ENCODE measurements around the gene C9orf43.
"Not testable (repeated sequence)": the region's sequence is repeated elsewhere in the genome, so short reads cannot be mapped to it uniquely, and the experiment has no call there.

Gene C9orf43

GRCh38 chr9:113369855-113370140 is 40.7 kb upstream of the C9orf43 start:
- Histone ChIP-seq H3K4me2 (no peak overlapping the region), H4K20me1 (peaks cover 0 to 14% (median 0%) of the 10 kb centered on the region in 11 experiments; a peak in 4 of 22 replicates), H3K9me3 (replicated peaks in 1 of 11) (no peaks in the 10 kb centered on the region), H3K27me3 (no peaks in the 10 kb centered on the region), H3K9ac (no peak overlapping the region), H3K4me1 (peaks cover 0 to 13% (median 0%) of the 10 kb centered on the region in 10 experiments; a peak in 6 of 20 replicates), H3K27ac (no peak overlapping the region), H3K36me3 (peaks cover 19 to 35% (median 22%) of the 10 kb centered on the region in 11 experiments), H3K4me3 (no peak overlapping the region)
- TF ChIP-seq Cebpa-rat (IDR thresholded peaks at IDR 0.05): no peak

- H3K27ac ChIP-seq: no peak overlapping the region
- no peak for TF ChIP-seq Cebpa-rat (IDR thresholded peaks at IDR 0.05)
- H4K20me1 ChIP-seq: peaks cover 0 to 21% (median 0%) of the 10 kb centered on the region in 11 experiments; a peak in 6 of 22 replicates
Measured at GRCh38 chr9:113370806-113371325, 39.7 kb upstream of the C9orf43 start.

GRCh38 chr9:113372059-113372458 is 38.5 kb upstream of the C9orf43 start:
- H3K4me2 ChIP-seq: no peak overlapping the region
- H3K36me3 ChIP-seq: peaks cover 22 to 42% (median 29%) of the 10 kb centered on the region in 11 experiments
- H4K20me1 ChIP-seq: peaks cover 0 to 21% (median 0%) of the 10 kb centered on the region in 11 experiments; a peak in 6 of 22 replicates
- no peaks in the 10 kb centered on the region for H3K9me3 ChIP-seq (replicated peaks in 1 of 11)
- H3K4me3 ChIP-seq: no peak overlapping the region
- no peaks in the 10 kb centered on the region for H3K27me3 ChIP-seq
- no peak overlapping the region for H3K9ac ChIP-seq
- TF ChIP-seq Cebpa-rat (IDR thresholded peaks at IDR 0.05): no peak
- H3K27ac ChIP-seq: no peak overlapping the region
- H3K4me1 ChIP-seq: peaks cover 9 to 14% (median 12%) of the 10 kb centered on the region in 10 experiments; a peak in 19 of 20 replicates

More at GRCh38 chr9:113370806-113371325, 39.7 kb upstream of the C9orf43 start:
- Histone ChIP-seq H3K9ac (no peak overlapping the region), H3K4me3 (no peak overlapping the region), H3K9me3 (replicated peaks in 1 of 11) (no peaks in the 10 kb centered on the region), H3K27me3 (no peaks in the 10 kb centered on the region), H3K4me2 (no peak overlapping the region), H3K4me1 (peaks cover 5 to 11% (median 8%) of the 10 kb centered on the region in 10 experiments; a peak in 19 of 20 replicates), H3K36me3 (peaks cover 22 to 42% (median 29%) of the 10 kb centered on the region in 11 experiments)

- Histone ChIP-seq H3K9ac (no peak overlapping the region), H3K4me1 (peaks cover 9 to 18% (median 13%) of the 10 kb centered on the region in 10 experiments; a peak in 19 of 20 replicates), H3K9me3 (replicated peaks in 1 of 11) (no peaks in the 10 kb centered on the region), H3K4me3 (no peak overlapping the region), H4K20me1 (peaks cover 0 to 21% (median 0%) of the 10 kb centered on the region in 11 experiments; a peak in 6 of 22 replicates), H3K27ac (no peak overlapping the region), H3K36me3 (peaks cover 22 to 40% (median 29%) of the 10 kb centered on the region in 11 experiments), H3K27me3 (no peaks in the 10 kb centered on the region), H3K4me2 (no peak overlapping the region)
- no peak for TF ChIP-seq Cebpa-rat (IDR thresholded peaks at IDR 0.05)
Measured at GRCh38 chr9:113373256-113373655, 37.3 kb upstream of the C9orf43 start.

GRCh38 chr9:113373676-113374392 is 36.7 kb upstream of the C9orf43 start:
- Histone ChIP-seq H4K20me1 (peaks cover 0 to 21% (median 0%) of the 10 kb centered on the region in 11 experiments; a peak in 6 of 22 replicates), H3K27me3 (no peaks in the 10 kb centered on the region), H3K4me2 (no peak overlapping the region), H3K9ac (no peak overlapping the region), H3K9me3 (replicated peaks in 1 of 11) (no peaks in the 10 kb centered on the region), H3K36me3 (peaks cover 22 to 35% (median 29%) of the 10 kb centered on the region in 11 experiments), H3K4me1 (peaks cover 9 to 18% (median 13%) of the 10 kb centered on the region in 10 experiments; a peak in 19 of 20 replicates), H3K27ac (no peak overlapping the region), H3K4me3 (no peak overlapping the region)
- TF ChIP-seq Cebpa-rat (IDR thresholded peaks at IDR 0.05): no peak

- Histone ChIP-seq H3K9me3 (replicated peaks in 1 of 11) (no peaks in the 10 kb centered on the region), H4K20me1 (peaks cover 0 to 21% (median 0%) of the 10 kb centered on the region in 11 experiments; a peak in 5 of 22 replicates), H3K4me1 (peaks cover 9 to 18% (median 13%) of the 10 kb centered on the region in 10 experiments; a peak in 19 of 20 replicates), H3K36me3 (peaks cover 22 to 31% (median 28%) of the 10 kb centered on the region in 11 experiments), H3K4me3 (peak overlapping the region; percentile 81 to 92 (median 85); a peak in 17 of 20 replicates), H3K4me2 (peak overlapping the region; percentile 82 to 92 (median 88)), H3K27ac (no peak overlapping the region), H3K27me3 (no peaks in the 10 kb centered on the region), H3K9ac (peak overlapping the region in 8 of 11 experiments; percentile 13 to 90 (median 87); a peak in 8 of 22 replicates)
- no peak for TF ChIP-seq Cebpa-rat (IDR thresholded peaks at IDR 0.05)
Measured at GRCh38 chr9:113375057-113376023, 35.2 kb upstream of the C9orf43 start.

- Histone ChIP-seq H3K27ac (peak within 1 kb of the TSS; percentile 64 to 83 (median 77)), H3K9me3 (replicated peaks in 1 of 11) (no peaks in the 10 kb centered on the region), H3K36me3 (peaks cover 22 to 31% (median 28%) of the 10 kb centered on the region in 11 experiments), H3K4me3 (peak within 1 kb of the TSS; percentile 81 to 92 (median 85)), H3K4me1 (peaks cover 15 to 28% (median 19%) of the 10 kb centered on the region in 10 experiments), H3K27me3 (no peaks in the 10 kb centered on the region), H3K4me2 (peak within 1 kb of the TSS; percentile 82 to 92 (median 89)), H3K9ac (peak within 1 kb of the TSS; percentile 81 to 90 (median 87)), H4K20me1 (peaks cover 0 to 21% (median 0%) of the 10 kb centered on the region in 11 experiments; a peak in 5 of 22 replicates)
- TF ChIP-seq Cebpa-rat (IDR thresholded peaks at IDR 0.05): no peak
Measured at GRCh38 chr9:113376634-113377567, 33.6 kb upstream of the C9orf43 start, which contains the start of gene HDHD3. Gene HDHD3, minus strand, starts transcription at chr9:113376986. Its CDS starts 2,632 bp downstream, at chr9:113374354.

- Histone ChIP-seq H3K36me3 (peaks cover 3 to 13% (median 10%) of the 10 kb centered on the region in 11 experiments), H4K20me1 (peaks cover 0 to 12% (median 0%) of the 10 kb centered on the region in 11 experiments; a peak in 3 of 22 replicates), H3K4me1 (peaks cover 15 to 35% (median 19%) of the 10 kb centered on the region in 10 experiments)
- H3K9ac ChIP-seq; H3K27ac ChIP-seq; H3K27me3 ChIP-seq; H3K4me3 ChIP-seq; H3K4me2 ChIP-seq; H3K9me3 ChIP-seq (replicated peaks in 1 of 11): not testable (repeated sequence)
Measured at GRCh38 chr9:113379094-113379828, 31.3 kb upstream of the C9orf43 start.

GRCh38 chr9:113379829-113380210 is 30.7 kb upstream of the C9orf43 start:
- H3K9me3 ChIP-seq (replicated peaks in 1 of 11); H3K27ac ChIP-seq; H4K20me1 ChIP-seq; H3K27me3 ChIP-seq; H3K4me2 ChIP-seq; H3K36me3 ChIP-seq; H3K4me3 ChIP-seq; H3K9ac ChIP-seq: not testable (repeated sequence)
- peaks cover 15 to 41% (median 22%) of the 10 kb centered on the region in 10 experiments for H3K4me1 ChIP-seq

Data from BLaER1 treated with 17β-estradiol and CSF1 and Interleukin-3, amounts not matched to agents 10 nM and 100 nM (cell line).